ENCODE measurements around the gene CEBPZ.
A peak's percentile ranks its signal among the peaks of the same experiment; 100 is the strongest.
"Not testable (repeated sequence)": the region's sequence is repeated elsewhere in the genome, so short reads cannot be mapped to it uniquely, and the experiment has no call there.

The CEBPZ gene

DNA sequence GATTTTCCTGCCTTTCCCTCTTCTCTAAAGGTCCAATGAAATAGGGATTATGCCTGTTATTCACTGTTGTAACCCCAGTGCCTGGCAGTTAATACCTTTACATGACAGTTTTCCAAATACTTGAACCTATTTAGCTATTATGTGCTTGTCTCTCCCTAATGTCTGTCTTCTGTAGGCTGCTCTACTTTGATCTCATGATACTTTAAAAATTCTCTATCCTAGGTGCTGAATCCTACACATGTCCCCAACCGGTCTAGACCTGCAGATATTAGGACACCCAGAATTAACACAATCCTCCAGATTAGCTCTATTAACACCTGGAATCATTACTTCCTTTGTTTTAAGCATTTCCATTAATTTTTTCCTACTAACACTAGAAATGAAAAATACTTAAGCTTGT lies 7.3 kb downstream of the CEBPZ start:
- no peak for DNase-seq (ENCODE audit: low read depth in 2 of 2)

DNA sequence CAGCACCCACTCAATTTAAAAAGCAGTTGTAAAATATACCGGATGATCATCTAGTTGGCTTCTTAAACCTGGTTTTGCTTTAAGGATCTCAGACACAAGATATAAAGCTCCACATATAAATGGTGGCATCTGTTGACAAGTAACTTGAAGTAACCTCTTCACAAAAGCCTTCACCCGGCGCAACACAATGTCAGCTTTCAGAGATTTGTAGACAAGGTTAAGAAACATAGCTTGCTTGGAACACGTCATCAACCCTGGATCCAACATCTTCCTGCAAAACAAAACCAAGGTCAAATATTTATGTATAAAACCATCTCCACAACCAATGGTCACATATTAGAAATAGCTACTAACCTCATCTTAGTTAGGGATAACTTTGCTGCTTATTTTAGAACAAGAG lies 8.3 kb downstream of the CEBPZ start:
- TF ChIP-seq, protein P1, sequence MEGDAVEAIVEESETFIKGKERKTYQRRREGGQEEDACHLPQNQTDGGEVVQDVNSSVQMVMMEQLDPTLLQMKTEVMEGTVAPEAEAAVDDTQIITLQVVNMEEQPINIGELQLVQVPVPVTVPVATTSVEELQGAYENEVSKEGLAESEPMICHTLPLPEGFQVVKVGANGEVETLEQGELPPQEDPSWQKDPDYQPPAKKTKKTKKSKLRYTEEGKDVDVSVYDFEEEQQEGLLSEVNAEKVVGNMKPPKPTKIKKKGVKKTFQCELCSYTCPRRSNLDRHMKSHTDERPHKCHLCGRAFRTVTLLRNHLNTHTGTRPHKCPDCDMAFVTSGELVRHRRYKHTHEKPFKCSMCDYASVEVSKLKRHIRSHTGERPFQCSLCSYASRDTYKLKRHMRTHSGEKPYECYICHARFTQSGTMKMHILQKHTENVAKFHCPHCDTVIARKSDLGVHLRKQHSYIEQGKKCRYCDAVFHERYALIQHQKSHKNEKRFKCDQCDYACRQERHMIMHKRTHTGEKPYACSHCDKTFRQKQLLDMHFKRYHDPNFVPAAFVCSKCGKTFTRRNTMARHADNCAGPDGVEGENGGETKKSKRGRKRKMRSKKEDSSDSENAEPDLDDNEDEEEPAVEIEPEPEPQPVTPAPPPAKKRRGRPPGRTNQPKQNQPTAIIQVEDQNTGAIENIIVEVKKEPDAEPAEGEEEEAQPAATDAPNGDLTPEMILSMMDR (IDR thresholded peaks at IDR 0.05; ENCODE audit: low read depth, low read length): no peak
- H3K4me3 ChIP-seq (replicated peaks in 1 of 2; ENCODE audit: low read depth in 2 of 2, low read length in 2 of 2): no peak overlapping the region
- no peak for DNase-seq (ENCODE audit: low read depth in 2 of 2)

More for the DNA sequence above, 7.3 kb downstream of the CEBPZ start:
- H3K4me3 ChIP-seq (replicated peaks in 1 of 2; ENCODE audit: low read depth in 2 of 2, low read length in 2 of 2): no peak overlapping the region
- TF ChIP-seq, protein P1 (IDR thresholded peaks at IDR 0.05; ENCODE audit: low read depth, low read length): no peak

DNA sequence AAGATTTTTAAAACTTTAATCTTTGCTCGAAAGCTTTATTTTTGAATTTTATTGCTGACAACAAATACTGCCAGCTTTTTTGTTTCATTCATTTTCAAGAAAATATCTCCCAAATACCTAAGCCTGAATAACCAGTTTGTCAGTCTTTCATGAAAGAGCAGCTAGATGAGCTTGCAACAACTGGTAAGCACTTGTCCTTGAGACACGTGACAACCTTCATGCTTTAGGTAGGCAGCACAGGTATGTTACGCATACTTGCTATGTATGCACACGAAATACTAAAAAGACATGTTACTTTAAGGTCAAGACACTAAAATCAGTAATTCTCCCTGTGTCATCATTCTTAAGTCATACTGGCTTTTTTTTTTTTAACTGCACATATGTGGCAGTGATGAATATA lies 12.3 kb downstream of the CEBPZ start:
- TF ChIP-seq, protein P1 (IDR thresholded peaks at IDR 0.05; ENCODE audit: low read depth, low read length): no peak
- no peak for DNase-seq (ENCODE audit: low read depth in 2 of 2)
- H3K4me3 ChIP-seq (replicated peaks in 1 of 2; ENCODE audit: low read depth in 2 of 2, low read length in 2 of 2): no peak overlapping the region

DNA sequence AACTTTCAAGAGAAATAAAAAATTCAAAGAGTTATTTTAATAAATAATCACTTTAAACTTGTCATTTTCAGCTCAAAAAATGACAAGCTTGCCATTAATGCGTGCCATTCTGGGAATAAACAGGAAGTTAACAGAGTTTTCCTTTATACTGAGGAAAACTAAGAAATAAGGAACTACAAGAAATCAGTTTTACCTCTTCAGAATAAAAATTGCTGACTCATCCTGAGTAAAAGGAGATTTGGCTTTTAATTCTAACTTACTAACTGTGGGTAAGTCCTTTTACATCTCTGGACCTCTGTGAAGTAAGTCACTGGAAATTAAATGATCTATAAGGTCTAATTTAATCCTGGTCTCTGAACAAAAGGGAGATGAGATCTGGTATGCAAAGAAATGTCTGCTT lies 16.1 kb downstream of the CEBPZ start:
- H3K4me3 ChIP-seq (replicated peaks in 1 of 2; ENCODE audit: low read depth in 2 of 2, low read length in 2 of 2): no peak overlapping the region
- DNase-seq (ENCODE audit: low read depth in 2 of 2): peak; percentile 5 to 20
- TF ChIP-seq, protein P1 (IDR thresholded peaks at IDR 0.05; ENCODE audit: low read depth, low read length): no peak

DNA sequence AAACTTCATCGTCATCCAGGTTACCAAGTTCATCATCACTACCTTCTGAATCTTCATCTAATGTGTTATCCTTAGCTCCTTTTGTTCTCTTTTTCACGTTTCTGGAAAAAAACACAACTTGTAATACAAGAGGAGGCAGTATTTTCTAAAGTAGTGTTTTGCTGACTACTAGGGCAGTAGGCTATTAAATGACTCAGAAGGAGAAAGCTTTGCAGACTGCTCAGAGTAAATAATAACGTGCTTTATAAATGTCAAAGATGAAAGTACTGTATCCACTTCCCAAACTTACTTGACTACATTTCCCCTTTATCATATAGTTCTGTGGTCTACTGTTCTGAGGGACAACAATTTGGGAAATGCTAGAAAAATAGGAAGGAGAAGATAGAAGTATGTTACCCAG lies 19.5 kb downstream of the CEBPZ start:
- TF ChIP-seq, protein P1 (IDR thresholded peaks at IDR 0.05; ENCODE audit: low read depth, low read length): no peak
- H3K4me3 ChIP-seq (replicated peaks in 1 of 2; ENCODE audit: low read depth in 2 of 2, low read length in 2 of 2): no peak overlapping the region
- DNase-seq (ENCODE audit: low read depth in 2 of 2): no peak

DNA sequence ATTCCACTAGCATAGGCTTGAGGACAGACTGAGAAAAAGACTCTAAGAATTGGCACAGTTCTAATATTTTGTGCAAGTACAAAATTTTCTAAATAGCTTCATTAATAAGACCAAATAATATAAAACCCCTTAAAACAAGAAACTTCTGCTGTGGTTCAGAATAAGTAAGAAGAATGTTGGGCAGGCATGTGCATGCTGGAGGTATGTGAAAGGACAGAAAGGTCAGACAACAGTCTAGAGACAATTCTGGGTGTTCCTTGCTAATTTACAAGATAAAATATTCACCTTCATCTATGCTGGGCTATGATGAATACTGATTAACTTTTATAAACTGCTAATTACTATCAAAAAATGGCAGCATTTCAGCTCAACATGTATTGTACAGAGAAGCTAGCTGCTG lies 20.2 kb downstream of the CEBPZ start:
- no peak for DNase-seq (ENCODE audit: low read depth in 2 of 2)
- TF ChIP-seq, protein P1 (IDR thresholded peaks at IDR 0.05; ENCODE audit: low read depth, low read length): no peak
- H3K4me3 ChIP-seq (replicated peaks in 1 of 2; ENCODE audit: low read depth in 2 of 2, low read length in 2 of 2): no peak overlapping the region

DNA sequence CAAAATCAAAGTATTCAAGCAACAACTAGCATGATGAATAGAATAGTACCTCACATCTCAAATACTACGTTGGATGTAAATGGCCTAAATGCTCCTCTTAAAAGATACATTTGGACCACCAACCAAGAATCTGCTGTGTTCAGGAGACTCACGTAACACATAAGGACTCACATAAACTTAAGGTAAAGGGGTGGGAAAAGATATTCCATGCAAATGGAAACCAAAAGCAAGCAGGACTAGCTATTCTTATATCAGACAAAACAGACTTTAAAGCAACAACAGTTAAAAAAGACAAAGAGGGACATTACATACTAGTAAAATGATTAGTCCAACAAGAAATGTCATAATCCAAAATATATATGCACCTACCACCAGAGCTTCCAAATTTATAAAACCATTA lies 24.6 kb downstream of the CEBPZ start:
- not testable (repeated sequence) for DNase-seq (ENCODE audit: low read depth in 2 of 2)

More for the DNA sequence above, 24.6 kb downstream of the CEBPZ start:
- not testable (repeated sequence) for H3K4me3 ChIP-seq (replicated peaks in 1 of 2; ENCODE audit: low read depth in 2 of 2, low read length in 2 of 2)

All from cardiac fibroblast (primary cell).